GM08714 (cell line): Measurements from ENCODE around the gene ASPG.

ENCODE experiments used
- H3K4me3 ChIP-seq: fragments of 200-500 bp; sonication (Bioruptor generic); 2 replicates; pipeline ENCODE4 v1.5.1; 2014; ENCODE audit warnings: mild to moderate bottlenecking, low read length, inconsistent platforms
- ZNF274 ChIP-seq: IDR thresholded peaks from 2 replicates; pipeline ENCODE4 v1.6.1; 2012; ENCODE audit warnings: mild to moderate bottlenecking, low read depth, low read length

ASPG gene

GRCh38 chr14:104142136-104142945, 56.8 kb downstream of the ASPG start:
- TF ChIP-seq ZNF274 = no peak
- no peak overlapping the region for H3K4me3 ChIP-seq

GRCh38 chr14:104142946-104143470, 57.5 kb downstream of the ASPG start:
- TF ChIP-seq ZNF274 = no peak
- no peak overlapping the region for H3K4me3 ChIP-seq

GRCh38 chr14:104143521-104144452, 58.3 kb downstream of the ASPG start:
- no peak overlapping the region for H3K4me3 ChIP-seq
- no peak for TF ChIP-seq ZNF274

GRCh38 chr14:104144453-104144790, 58.9 kb downstream of the ASPG start:
- TF ChIP-seq ZNF274 = no peak
- H3K4me3 ChIP-seq = no peak overlapping the region

- H3K4me3 ChIP-seq = no peak overlapping the region
- no peak for TF ChIP-seq ZNF274
Observed at GRCh38 chr14:104144911-104145825, 59.7 kb downstream of the ASPG start.

GRCh38 chr14:104145826-104146601, 60.5 kb downstream of the ASPG start:
- no peak for TF ChIP-seq ZNF274
- no peak overlapping the region for H3K4me3 ChIP-seq

GRCh38 chr14:104146651-104147345, 61.3 kb downstream of the ASPG start:
- TF ChIP-seq ZNF274 = no peak
- no peak overlapping the region for H3K4me3 ChIP-seq

- no peak for TF ChIP-seq ZNF274
- H3K4me3 ChIP-seq = no peak overlapping the region
Observed at GRCh38 chr14:104147346-104148125, 62.0 kb downstream of the ASPG start.

- TF ChIP-seq ZNF274 = no peak
- no peak overlapping the region for H3K4me3 ChIP-seq
Observed at GRCh38 chr14:104148433-104149277, 63.2 kb downstream of the ASPG start.

- H3K4me3 ChIP-seq = no peak overlapping the region
- TF ChIP-seq ZNF274 = no peak
Observed at GRCh38 chr14:104149278-104149595, 63.7 kb downstream of the ASPG start.

GRCh38 chr14:104149617-104150135, 64.2 kb downstream of the ASPG start:
- H3K4me3 ChIP-seq = no peak overlapping the region
- TF ChIP-seq ZNF274 = no peak
